K562 (cell line): ENCODE data around the gene LRRC61. TPM values are rescaled to one million over a fixed set of nuclear protein-coding genes. Genes with fewer than 3 reads are reported as not detected.

Experiments
- CBFA2T3 ChIP-seq: fragments of 450-650 bp; IDR thresholded peaks from 2 replicates; pipeline ENCODE4 v1.6.1; 2017
- CBX3 ChIP-seq, 2 experiments: IDR thresholded peaks; 1 replicate in 1 of 2; 2 replicates in 1 of 2; pipeline ENCODE4 v1.6.1; 2012; ENCODE audit warnings: inconsistent platforms in 2 of 2, low read length in 2 of 2, borderline replicate concordance in 1 of 2, control low read depth in 1 of 2
- CCAR2 ChIP-seq: fragments of 200-400 bp; formaldehyde crosslinking; IDR thresholded peaks from 2 replicates; pipeline ENCODE4 v1.6.1; 2017; ENCODE audit warnings: mild to moderate bottlenecking, low read depth, low read length
- ETS2 ChIP-seq: IDR thresholded peaks from 2 replicates; pipeline ENCODE4 v1.6.1; 2016; ENCODE audit warnings: borderline replicate concordance, missing genetic modification characterization, mild to moderate bottlenecking, moderate library complexity, missing compliant biosample characterization; ENCODE audit not compliant: poor library complexity, severe bottlenecking
- FOXA1 ChIP-seq: fragments of 450-650 bp; IDR thresholded peaks from 2 replicates; pipeline ENCODE4 v1.6.1; 2016; ENCODE audit warnings: mild to moderate bottlenecking, borderline replicate concordance
- GTF2E2 ChIP-seq: fragments of 200-800 bp; sonication (Bioruptor generic); IDR thresholded peaks from 2 replicates; pipeline ENCODE4 v1.6.1; 2016; ENCODE audit warnings: missing genetic modification characterization, missing compliant biosample characterization
- JUNB ChIP-seq: fragments of 450-650 bp; formaldehyde crosslinking; conservative IDR thresholded peaks from 2 replicates; pipeline ENCODE4 v1.4.0; 2020; ENCODE audit warnings: mild to moderate bottlenecking
- MLLT1 ChIP-seq, 2 experiments: fragments of 450-650 bp; IDR thresholded peaks; 2 replicates each; pipeline ENCODE4 v1.6.1; 2016
- POLR2A ChIP-seq: fragments of 450-650 bp; conservative IDR thresholded peaks from 2 replicates; pipeline ENCODE4 v1.6.1; 2016
- SMAD4 ChIP-seq: fragments of 250-450 bp; sonication (Bioruptor Pico); conservative IDR thresholded peaks from 2 replicates; pipeline ENCODE4 v1.8.0; 2021; ENCODE audit warnings: inconsistent platforms, mild to moderate bottlenecking, moderate library complexity
- SP1 ChIP-seq: sonication (generic); formaldehyde crosslinking; IDR thresholded peaks from 2 replicates; pipeline ENCODE4 v1.8.1; 2022; ENCODE audit warnings: mild to moderate bottlenecking, missing genetic modification reagents
- THAP12 ChIP-seq: fragments of 250-450 bp; sonication (Bioruptor Pico); IDR thresholded peaks from 2 replicates; pipeline ENCODE4 v1.9.0; 2021; ENCODE audit warnings: mild to moderate bottlenecking, inconsistent platforms
- XRCC5 ChIP-seq: fragments of 200-400 bp; formaldehyde crosslinking; IDR thresholded peaks from 2 replicates; pipeline ENCODE4 v1.6.1; 2017; ENCODE audit warnings: low read depth, mild to moderate bottlenecking, low read length
- ZBTB26 ChIP-seq: fragments of 450-650 bp; formaldehyde crosslinking; IDR thresholded peaks from 2 replicates; pipeline ENCODE4 v1.4.0; 2022; ENCODE audit warnings: missing genetic modification characterization
- ZBTB7A ChIP-seq: IDR thresholded peaks from 2 replicates; pipeline ENCODE4 v1.6.1; 2011; ENCODE audit warnings: low read depth, mild to moderate bottlenecking, low read length, moderate library complexity, borderline replicate concordance; ENCODE audit not compliant: control insufficient read depth
- ZNF217 ChIP-seq: sonication (generic); formaldehyde crosslinking; IDR thresholded peaks from 2 replicates; pipeline ENCODE4 v1.8.0; 2022; ENCODE audit warnings: mild to moderate bottlenecking, missing genetic modification reagents
- ZZZ3 ChIP-seq: fragments of 450-650 bp; IDR thresholded peaks from 2 replicates; pipeline ENCODE4 v1.6.1; 2016; ENCODE audit warnings: antibody characterized with exemption, mild to moderate bottlenecking, moderate library complexity
- polyA plus RNA-seq, 8 experiments: library from polyadenylated mRNA; depleted of rRNA in 4 of 8; stranded (reverse) in 5 of 8; unstranded in 3 of 8; fragments of >200 nt; fragmentation: Nextera tagmentation in 2 of 8; fragmentation: Illumina TruSeq in 1 of 8; extraction: Ambion mirVana in 2 of 8; extraction: Trizol in 1 of 8; gene quantifications; 2 replicates each; pipeline versions ENCODE4 v1.2.1 to v1.2.3, GENCODE V29; 2011 to 2014; ENCODE audit warnings: inconsistent platforms in 1 of 8, missing spikeins in 1 of 8
- total RNA-seq, 7 experiments: library from RNA; depleted of rRNA in 6 of 7; stranded (reverse); fragments of >200 nt in 6 of 7; fragmentation: Illumina TruSeq in 2 of 7; extraction: Trizol in 2 of 7; gene quantifications; 2 replicates each; pipeline versions ENCODE4 v1.2.1 to v1.2.3, GENCODE V29; 2011 to 2021; ENCODE audit warnings: low replicate concordance in 1 of 7
- TF ChIP-seq, protein P1 (sequence below): fragments of 200-800 bp; sonication (Bioruptor generic); IDR thresholded peaks from 2 replicates; pipeline ENCODE4 v1.6.1; 2016; ENCODE audit warnings: missing genetic modification characterization, missing compliant biosample characterization

The LRRC61 gene
- total and polyA plus RNA-seq, 9 of the 15 experiments (the other 6 are each of a cell fraction or from before 2014, with no cell fraction given), result 1.3 to 55.2 (median 35.2) TPM

- TF ChIP-seq, protein P1, sequence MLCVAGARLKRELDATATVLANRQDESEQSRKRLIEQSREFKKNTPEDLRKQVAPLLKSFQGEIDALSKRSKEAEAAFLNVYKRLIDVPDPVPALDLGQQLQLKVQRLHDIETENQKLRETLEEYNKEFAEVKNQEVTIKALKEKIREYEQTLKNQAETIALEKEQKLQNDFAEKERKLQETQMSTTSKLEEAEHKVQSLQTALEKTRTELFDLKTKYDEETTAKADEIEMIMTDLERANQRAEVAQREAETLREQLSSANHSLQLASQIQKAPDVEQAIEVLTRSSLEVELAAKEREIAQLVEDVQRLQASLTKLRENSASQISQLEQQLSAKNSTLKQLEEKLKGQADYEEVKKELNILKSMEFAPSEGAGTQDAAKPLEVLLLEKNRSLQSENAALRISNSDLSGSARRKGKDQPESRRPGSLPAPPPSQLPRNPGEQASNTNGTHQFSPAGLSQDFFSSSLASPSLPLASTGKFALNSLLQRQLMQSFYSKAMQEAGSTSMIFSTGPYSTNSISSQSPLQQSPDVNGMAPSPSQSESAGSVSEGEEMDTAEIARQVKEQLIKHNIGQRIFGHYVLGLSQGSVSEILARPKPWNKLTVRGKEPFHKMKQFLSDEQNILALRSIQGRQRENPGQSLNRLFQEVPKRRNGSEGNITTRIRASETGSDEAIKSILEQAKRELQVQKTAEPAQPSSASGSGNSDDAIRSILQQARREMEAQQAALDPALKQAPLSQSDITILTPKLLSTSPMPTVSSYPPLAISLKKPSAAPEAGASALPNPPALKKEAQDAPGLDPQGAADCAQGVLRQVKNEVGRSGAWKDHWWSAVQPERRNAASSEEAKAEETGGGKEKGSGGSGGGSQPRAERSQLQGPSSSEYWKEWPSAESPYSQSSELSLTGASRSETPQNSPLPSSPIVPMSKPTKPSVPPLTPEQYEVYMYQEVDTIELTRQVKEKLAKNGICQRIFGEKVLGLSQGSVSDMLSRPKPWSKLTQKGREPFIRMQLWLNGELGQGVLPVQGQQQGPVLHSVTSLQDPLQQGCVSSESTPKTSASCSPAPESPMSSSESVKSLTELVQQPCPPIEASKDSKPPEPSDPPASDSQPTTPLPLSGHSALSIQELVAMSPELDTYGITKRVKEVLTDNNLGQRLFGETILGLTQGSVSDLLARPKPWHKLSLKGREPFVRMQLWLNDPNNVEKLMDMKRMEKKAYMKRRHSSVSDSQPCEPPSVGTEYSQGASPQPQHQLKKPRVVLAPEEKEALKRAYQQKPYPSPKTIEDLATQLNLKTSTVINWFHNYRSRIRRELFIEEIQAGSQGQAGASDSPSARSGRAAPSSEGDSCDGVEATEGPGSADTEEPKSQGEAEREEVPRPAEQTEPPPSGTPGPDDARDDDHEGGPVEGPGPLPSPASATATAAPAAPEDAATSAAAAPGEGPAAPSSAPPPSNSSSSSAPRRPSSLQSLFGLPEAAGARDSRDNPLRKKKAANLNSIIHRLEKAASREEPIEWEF (CRISPR knock-in tag), result no peak
- TF ChIP-seq JUNB (CRISPR knock-in tag), result 0 out of 2 replicates have a peak, but pooled peaks have one; percentile 9
- no peak for TF ChIP-seq XRCC5
- TF ChIP-seq THAP12 (CRISPR knock-in tag), result 0 out of 2 replicates have a peak, but pooled peaks have one; percentile 4
- TF ChIP-seq POLR2A, result no peak
- peak; percentile 41; the same call in 1 of the 2 replicates for TF ChIP-seq ZBTB7A
- TF ChIP-seq CCAR2, result no peak
- no peak; a peak in 1 of 4 replicates for TF ChIP-seq MLLT1 (IDR thresholded peaks at IDR 0.05)
- 0 out of 2 replicates have a peak, but pooled peaks have one; percentile 47 for TF ChIP-seq FOXA1
- TF ChIP-seq ZBTB26 (CRISPR knock-in tag), result 0 out of 2 replicates have a peak, but pooled peaks have one; percentile 6
- no peak for TF ChIP-seq SP1 (CRISPR knock-in tag)
- no peak; a peak in 1 of 3 replicates for TF ChIP-seq CBX3 (IDR thresholded peaks at IDR 0.05; ENCODE audit: borderline replicate concordance in 1 of 2, low read length in 2 of 2)
- TF ChIP-seq SMAD4 (CRISPR knock-in tag), result 0 out of 2 replicates have a peak, but pooled peaks have one; percentile 8
- TF ChIP-seq ZZZ3, result no peak
- no peak for TF ChIP-seq CBFA2T3
- no peak for TF ChIP-seq ZNF217 (CRISPR knock-in tag)
- TF ChIP-seq GTF2E2 (tag), result peak; percentile 3
- TF ChIP-seq ETS2 (tag), result no peak
These were observed 672 bp downstream of the LRRC61 start (continued) for GRCh38 chr7:150323682-150324372.
